Stimulated activated CD8-positive, alpha-beta memory T cell treated with anti-CD3 and anti-CD28 coated beads, Interleukin-4, amount 100 ng/mL, for 1 hour (primary cell): ENCODE measurements around the gene ZER1.
"Not testable (repeated sequence)": the region's sequence is repeated elsewhere in the genome, so short reads cannot be mapped to it uniquely, and the experiment has no call there.

Source experiments
- DNase-seq, 2 donors: peaks; one replicate each; pipeline ENCODE4 v3.0.0-alpha.2; 2020; ENCODE audit warnings: low read depth in 2 of 2, low spot score in 1 of 2

Gene ZER1

GRCh38 chr9:128696923-128697707 lies 74.6 kb downstream of the ZER1 start:
- DNase-seq, result no peak

- DNase-seq, result no peak
Measured at GRCh38 chr9:128694344-128694743, 77.4 kb downstream of the ZER1 start.

- DNase-seq, result not testable (repeated sequence)
Measured at GRCh38 chr9:128693738-128694137, 78.0 kb downstream of the ZER1 start.

GRCh38 chr9:128690684-128691034 lies 81.1 kb downstream of the ZER1 start:
- no peak for DNase-seq

- peak in 1 of 2 donors; percentile 27 for DNase-seq
Measured at GRCh38 chr9:128689820-128690683, 81.7 kb downstream of the ZER1 start.

GRCh38 chr9:128689293-128689774 lies 82.4 kb downstream of the ZER1 start:
- no peak for DNase-seq

GRCh38 chr9:128688501-128689292 lies 83.0 kb downstream of the ZER1 start, which contains the start of gene SET:
Gene SET (plus strand): TSS chr9:128689222. CDS start chr9:128689583, 361 bp downstream.
- peak; percentile 72 to 83 for DNase-seq

GRCh38 chr9:128687453-128687852 lies 84.3 kb downstream of the ZER1 start:
- DNase-seq, result no peak

GRCh38 chr9:128685636-128686489 lies 85.9 kb downstream of the ZER1 start:
- DNase-seq, result no peak

- DNase-seq, result peak in 1 of 2 donors; percentile 47
Measured at GRCh38 chr9:128684325-128685199, 87.2 kb downstream of the ZER1 start.

- no peak for DNase-seq
Measured at GRCh38 chr9:128684065-128684324, 87.7 kb downstream of the ZER1 start.

- no peak for DNase-seq
Measured at GRCh38 chr9:128683340-128684064, 88.2 kb downstream of the ZER1 start.
